Activated naive CD4-positive, alpha-beta T cell treated with anti-CD3 and anti-CD28 coated beads, Interleukin-2, amount 10 ng/mL, durations not matched to agents 5 hours and 36 hours (primary cell): ENCODE results near the gene CHDH. TPM values are rescaled to one million over a fixed set of nuclear protein-coding genes. Genes with fewer than 3 reads are reported as not detected.

Experiments used
- total RNA-seq, 2 experiments: library from RNA; stranded (reverse); gene quantifications; one replicate each; pipeline ENCODE4 v1.2.3, GENCODE V29; 2021

The CHDH gene
- under 1 TPM; 0.20 to 0.43 TPM for total RNA-seq

GRCh38 chr3:53846134-53846850, at the start of gene CHDH, which contains the start of gene IL17RB:
Gene CHDH, minus strand, starts transcription at chr3:53846419. Its CDS starts 22,411 bp downstream, at chr3:53824008.
Gene IL17RB, plus strand, starts transcription at chr3:53846568. Its CDS starts 21 bp downstream, at chr3:53846589.

GRCh38 chr3:53891497-53892285, 45.5 kb upstream of the CHDH start, which contains the start of gene SELENOK:
Gene SELENOK, minus strand, starts transcription at chr3:53891859.

GRCh38 chr3:53881691-53882593, 35.7 kb upstream of the CHDH start, which contains the start of gene ACTR8:
Gene ACTR8, minus strand, starts transcription at chr3:53882152. Its CDS starts 51 bp downstream, at chr3:53882101.

Other genes starting within 250 kb of the CHDH start
- gene IL17RB, start 149 bp upstream of the CHDH start, total RNA-seq = 1 to 10 TPM; 3.5 to 5.2 TPM
- gene ACTR8, start 35.7 kb upstream of the CHDH start, total RNA-seq = 10 to 100 TPM; 32.7 to 35.6 TPM
- gene SELENOK, start 45.4 kb upstream of the CHDH start, total RNA-seq = 10 to 100 TPM; 35.5 to 39.9 TPM